Sigmoid colon (tissue), 3 donors: Measurements from ENCODE around the gene RAB15.

Experiments used
- CTCF ChIP-seq, 4 experiments: fragments of 450-650 bp in 3 of 4; fragments of 200-600 bp in 1 of 4; IDR thresholded peaks; one replicate each; pipeline ENCODE4 v1.5.1; 2016 to 2019; ENCODE audit warnings: antibody characterized with exemption in 4 of 4, mild to moderate bottlenecking in 3 of 4, moderate library complexity in 2 of 4
- POLR2A ChIP-seq, 2 donors: fragments of 450-650 bp; IDR thresholded peaks; one replicate each; pipeline ENCODE4 v1.6.1; 2016; ENCODE audit warnings: antibody characterized with exemption in 2 of 2, mild to moderate bottlenecking in 2 of 2, moderate library complexity in 2 of 2

GRCh38 chr14:64956697-64957406, 15.3 kb downstream of the RAB15 start:
- TF ChIP-seq CTCF (IDR thresholded peaks at IDR 0.05), result no peak
- no peak for TF ChIP-seq POLR2A (IDR thresholded peaks at IDR 0.05)
